Activated T-cell treated with anti-CD3 and anti-CD28 coated beads, Interleukin-2, amount 50 U/mL, for 24 hours (primary cell): ENCODE results near the gene TRAP1.

Experiments
- DNase-seq: peaks from one replicate; pipeline ENCODE4 v3.0.0-alpha.2; 2020
- H3K27ac Mint-ChIP-seq: 2 replicates; pipeline ENCODE4 v1.8.0; 2020; ENCODE audit warnings: mild to moderate bottlenecking, mixed read lengths
- H3K27me3 Mint-ChIP-seq: 2 replicates; pipeline ENCODE4 v1.8.0; 2020; ENCODE audit warnings: mixed read lengths
- H3K36me3 Mint-ChIP-seq: 2 replicates; pipeline ENCODE4 v1.8.0; 2020; ENCODE audit warnings: low read depth, mixed read lengths
- H3K4me1 Mint-ChIP-seq: 2 replicates; pipeline ENCODE4 v1.8.0; 2020; ENCODE audit warnings: low read depth, mixed read lengths
- H3K4me3 Mint-ChIP-seq: 2 replicates; pipeline ENCODE4 v1.8.0; 2020; ENCODE audit warnings: mild to moderate bottlenecking, moderate library complexity, mixed read lengths
- H3K9me3 Mint-ChIP-seq: 2 replicates; pipeline ENCODE4 v1.8.0; 2020; ENCODE audit warnings: mixed read lengths

Gene TRAP1

GRCh38 chr16:3687792-3688191, 29.5 kb downstream of the TRAP1 start:
- no peaks in the 10 kb centered on the region for H3K27me3 Mint-ChIP-seq
- H3K4me3 Mint-ChIP-seq, result no peak overlapping the region
- no peak overlapping the region for H3K27ac Mint-ChIP-seq
- no peak for DNase-seq
- H3K4me1 Mint-ChIP-seq, result peaks cover 14% of the 10 kb centered on the region
- peaks cover 87% of the 10 kb centered on the region for H3K36me3 Mint-ChIP-seq
- no peaks in the 10 kb centered on the region for H3K9me3 Mint-ChIP-seq

DNA sequence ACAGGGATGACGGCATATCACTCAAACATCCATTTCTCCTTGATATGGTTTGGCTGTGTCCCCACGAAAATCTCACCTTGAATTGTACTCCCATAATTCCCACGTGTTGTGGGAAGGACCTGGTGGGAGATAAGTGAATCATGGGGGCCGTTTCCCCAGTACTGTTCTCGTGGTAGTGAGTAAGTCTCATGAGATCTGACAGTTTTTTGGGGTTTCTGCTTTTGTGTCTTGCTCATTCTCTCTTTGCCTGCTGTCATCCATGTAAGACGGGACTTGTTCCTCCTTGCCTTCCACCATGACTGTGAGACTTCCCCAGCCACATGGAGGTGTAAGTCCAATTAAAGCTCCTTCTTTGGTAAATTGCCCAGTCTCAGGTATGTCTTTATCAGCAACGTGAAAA, 30.3 kb downstream of the TRAP1 start:
- no peaks in the 10 kb centered on the region for H3K9me3 Mint-ChIP-seq
- no peak overlapping the region for H3K27ac Mint-ChIP-seq
- DNase-seq, result no peak
- no peak overlapping the region for H3K4me3 Mint-ChIP-seq
- H3K27me3 Mint-ChIP-seq, result no peaks in the 10 kb centered on the region
- H3K4me1 Mint-ChIP-seq, result peaks cover 14% of the 10 kb centered on the region
- peaks cover 93% of the 10 kb centered on the region for H3K36me3 Mint-ChIP-seq

DNA sequence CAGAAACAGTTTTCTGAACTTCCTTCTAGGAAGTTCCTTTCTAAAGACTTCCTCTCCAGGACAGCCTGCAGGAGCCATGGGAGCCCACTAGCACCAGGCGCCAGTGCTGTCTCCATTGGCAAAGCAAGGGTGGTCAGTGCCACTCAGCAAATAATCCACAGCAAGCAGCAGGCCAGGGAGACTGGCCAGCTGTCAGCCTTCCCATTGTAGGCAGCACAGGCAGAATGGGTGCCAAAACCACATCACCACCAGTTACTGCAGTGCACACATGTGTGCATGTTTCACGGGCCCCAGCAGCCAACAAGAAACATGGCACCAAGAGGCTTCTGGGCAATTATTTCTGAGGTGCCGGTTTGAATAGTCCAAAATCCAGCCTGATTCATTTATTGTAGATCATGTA, 36.1 kb downstream of the TRAP1 start:
- Mint-ChIP-seq H3K36me3 (peaks cover 96% of the 10 kb centered on the region), H3K9me3 (no peaks in the 10 kb centered on the region), H3K27me3 (no peaks in the 10 kb centered on the region), H3K4me1 (no peaks in the 10 kb centered on the region), H3K4me3 (no peak overlapping the region), H3K27ac (no peak overlapping the region)
- no peak for DNase-seq

- Mint-ChIP-seq H3K36me3 (peaks cover 100% of the 10 kb centered on the region), H3K4me1 (no peaks in the 10 kb centered on the region), H3K27ac (no peak overlapping the region), H3K27me3 (no peaks in the 10 kb centered on the region), H3K9me3 (no peaks in the 10 kb centered on the region), H3K4me3 (no peak overlapping the region)
- no peak for DNase-seq
These were observed 39.3 kb downstream of the TRAP1 start for GRCh38 chr16:3677994-3678393.

- no peak overlapping the region for H3K4me3 Mint-ChIP-seq
- no peak overlapping the region for H3K27ac Mint-ChIP-seq
- H3K4me1 Mint-ChIP-seq, result peaks cover 4% of the 10 kb centered on the region
- no peaks in the 10 kb centered on the region for H3K27me3 Mint-ChIP-seq
- peaks cover 100% of the 10 kb centered on the region for H3K36me3 Mint-ChIP-seq
- no peaks in the 10 kb centered on the region for H3K9me3 Mint-ChIP-seq
- DNase-seq, result no peak
These were observed 41.7 kb downstream of the TRAP1 start for GRCh38 chr16:3675601-3676130.

DNA sequence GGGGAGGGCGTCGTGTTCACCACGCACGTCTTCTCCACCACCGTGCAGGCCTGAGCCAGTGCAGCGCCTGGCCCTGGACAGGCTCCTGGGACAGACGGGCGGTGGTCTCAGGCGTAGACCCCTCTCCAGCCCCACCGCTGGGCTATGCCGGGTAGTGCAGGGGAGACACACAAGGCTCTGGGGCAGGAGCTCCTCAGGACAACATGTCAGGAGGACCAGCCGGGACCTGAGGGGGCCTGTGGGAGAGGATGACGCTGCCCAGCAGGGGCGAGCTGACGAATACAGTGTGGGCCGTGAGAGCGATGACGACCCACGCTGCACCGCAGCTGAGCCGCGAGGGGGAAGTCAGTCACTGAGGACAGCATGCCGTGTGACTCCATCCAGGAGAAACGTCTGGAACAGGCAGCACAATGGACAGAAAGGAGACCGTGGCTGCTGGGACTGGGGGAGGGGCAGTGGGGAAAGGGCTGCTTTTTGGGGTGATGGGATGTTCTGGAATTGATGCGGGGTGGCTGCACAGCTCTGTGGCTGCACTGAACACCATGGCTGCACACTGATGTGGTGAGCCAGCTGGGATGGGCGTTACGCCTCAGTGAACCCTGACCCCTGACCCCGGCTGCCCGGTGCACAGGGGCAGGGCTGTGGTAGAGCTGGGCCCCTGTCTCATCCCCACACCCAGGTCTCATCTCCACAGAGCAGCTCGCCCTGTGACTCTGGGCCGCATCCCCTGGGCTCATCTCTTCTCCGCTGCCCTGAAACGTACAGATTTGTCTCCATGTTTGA, 42.6 kb downstream of the TRAP1 start:
- Mint-ChIP-seq H3K9me3 (no peaks in the 10 kb centered on the region), H3K4me3 (no peak overlapping the region), H3K27me3 (no peaks in the 10 kb centered on the region), H3K4me1 (peaks cover 7% of the 10 kb centered on the region), H3K27ac (no peak overlapping the region), H3K36me3 (peaks cover 98% of the 10 kb centered on the region)
- no peak for DNase-seq

- peaks cover 98% of the 10 kb centered on the region for H3K36me3 Mint-ChIP-seq
- no peak overlapping the region for H3K4me3 Mint-ChIP-seq
- DNase-seq, result no peak
- H3K9me3 Mint-ChIP-seq, result no peaks in the 10 kb centered on the region
- H3K27me3 Mint-ChIP-seq, result no peaks in the 10 kb centered on the region
- H3K27ac Mint-ChIP-seq, result no peak overlapping the region
- H3K4me1 Mint-ChIP-seq, result peaks cover 7% of the 10 kb centered on the region
These were observed 43.5 kb downstream of the TRAP1 start for GRCh38 chr16:3673676-3674377.

DNA sequence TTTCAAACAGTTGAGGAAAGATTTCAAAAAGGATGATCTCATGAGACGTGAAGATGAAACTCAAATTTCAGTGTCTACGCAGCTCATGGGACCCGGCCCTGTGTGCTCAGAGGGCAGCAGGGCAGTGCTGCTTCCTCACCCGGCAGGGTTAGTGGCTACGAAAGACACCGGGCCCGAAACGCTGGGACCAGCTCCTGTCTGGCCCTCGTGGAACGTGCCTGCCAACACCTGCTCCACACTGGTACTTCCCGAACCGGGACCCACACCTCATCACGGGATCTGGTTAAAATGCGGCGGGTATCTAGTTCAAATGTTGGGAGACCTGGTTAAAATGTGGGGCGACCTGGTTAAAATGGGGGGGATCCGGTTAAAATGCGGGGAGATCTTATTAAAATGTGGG, 44.1 kb downstream of the TRAP1 start:
- Mint-ChIP-seq H3K4me3 (no peak overlapping the region), H3K36me3 (peaks cover 98% of the 10 kb centered on the region), H3K9me3 (no peaks in the 10 kb centered on the region), H3K4me1 (peaks cover 7% of the 10 kb centered on the region), H3K27me3 (no peaks in the 10 kb centered on the region), H3K27ac (peak overlapping the region; percentile 0)
- DNase-seq, result no peak

GRCh38 chr16:3672571-3673041, 44.7 kb downstream of the TRAP1 start:
- Mint-ChIP-seq H3K9me3 (no peaks in the 10 kb centered on the region), H3K4me1 (peaks cover 7% of the 10 kb centered on the region), H3K4me3 (no peak overlapping the region), H3K36me3 (peaks cover 96% of the 10 kb centered on the region), H3K27ac (no peak overlapping the region), H3K27me3 (no peaks in the 10 kb centered on the region)
- DNase-seq, result no peak

- no peak overlapping the region for H3K4me3 Mint-ChIP-seq
- no peak overlapping the region for H3K27ac Mint-ChIP-seq
- H3K36me3 Mint-ChIP-seq, result peaks cover 92% of the 10 kb centered on the region
- H3K4me1 Mint-ChIP-seq, result peaks cover 12% of the 10 kb centered on the region
- DNase-seq, result no peak
- no peaks in the 10 kb centered on the region for H3K27me3 Mint-ChIP-seq
- no peaks in the 10 kb centered on the region for H3K9me3 Mint-ChIP-seq
These were observed 45.9 kb downstream of the TRAP1 start for GRCh38 chr16:3671424-3671823.

GRCh38 chr16:3670711-3671110, 46.6 kb downstream of the TRAP1 start:
- no peak overlapping the region for H3K4me3 Mint-ChIP-seq
- H3K27ac Mint-ChIP-seq, result no peak overlapping the region
- no peak for DNase-seq
- H3K9me3 Mint-ChIP-seq, result no peaks in the 10 kb centered on the region
- peaks cover 19% of the 10 kb centered on the region for H3K4me1 Mint-ChIP-seq
- H3K27me3 Mint-ChIP-seq, result no peaks in the 10 kb centered on the region
- peaks cover 92% of the 10 kb centered on the region for H3K36me3 Mint-ChIP-seq

GRCh38 chr16:3669082-3669481, 48.2 kb downstream of the TRAP1 start:
- H3K27ac Mint-ChIP-seq, result peak overlapping the region; percentile 18

DNA sequence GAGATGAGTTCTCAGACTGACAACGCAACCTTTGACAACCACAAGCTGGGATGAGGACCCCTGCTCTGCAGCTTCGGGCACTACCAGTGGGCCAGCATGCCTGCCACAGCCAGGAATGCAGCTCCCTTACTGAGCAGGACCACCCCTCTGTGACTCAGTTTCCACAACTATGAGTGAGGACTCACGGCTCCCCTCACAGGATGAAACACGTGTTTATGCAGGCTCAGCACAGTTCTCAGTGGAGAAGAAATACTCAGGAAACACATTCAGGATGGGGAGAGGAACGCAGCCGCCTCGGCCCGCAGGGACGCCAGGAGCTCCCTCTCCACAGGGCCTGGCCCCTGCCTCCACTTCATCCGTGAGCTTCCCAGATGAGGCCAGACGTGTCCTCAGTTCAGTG, 48.7 kb downstream of the TRAP1 start:
- no peak for DNase-seq
- H3K36me3 Mint-ChIP-seq, result peaks cover 91% of the 10 kb centered on the region
- H3K4me3 Mint-ChIP-seq, result no peak overlapping the region
- H3K9me3 Mint-ChIP-seq, result no peaks in the 10 kb centered on the region
- H3K4me1 Mint-ChIP-seq, result peaks cover 21% of the 10 kb centered on the region
- H3K27me3 Mint-ChIP-seq, result no peaks in the 10 kb centered on the region
- H3K27ac Mint-ChIP-seq, result peak overlapping the region; percentile 18

More at GRCh38 chr16:3669082-3669481, 48.2 kb downstream of the TRAP1 start:
- Mint-ChIP-seq H3K9me3 (no peaks in the 10 kb centered on the region), H3K27me3 (no peaks in the 10 kb centered on the region), H3K36me3 (peaks cover 91% of the 10 kb centered on the region), H3K4me1 (peaks cover 21% of the 10 kb centered on the region), H3K4me3 (no peak overlapping the region)
- DNase-seq, result no peak

- Mint-ChIP-seq H3K4me3 (no peak overlapping the region), H3K36me3 (peaks cover 91% of the 10 kb centered on the region), H3K27ac (peak overlapping the region; percentile 42), H3K27me3 (no peaks in the 10 kb centered on the region), H3K9me3 (no peaks in the 10 kb centered on the region), H3K4me1 (peaks cover 15% of the 10 kb centered on the region)
- no peak for DNase-seq
These were observed 51.8 kb downstream of the TRAP1 start for GRCh38 chr16:3665508-3665907.
